Mammary epithelial cell (primary cell): Measurements from ENCODE around the gene SOWAHC.

Source experiments
- EZH2 ChIP-seq: IDR thresholded peaks from 2 replicates; pipeline ENCODE4 v1.6.1; 2012; ENCODE audit warnings: low read length, inconsistent platforms, borderline replicate concordance
- TF ChIP-seq, protein P1 (sequence below), 2 donors: IDR thresholded peaks in 1 of 2; conservative IDR thresholded peaks in 1 of 2; 2 replicates each; pipeline ENCODE4 v1.5.1; 2011 to 2012; ENCODE audit warnings: inconsistent platforms in 2 of 2, low read length in 2 of 2, mild to moderate bottlenecking in 2 of 2, control low read depth in 1 of 2, low read depth in 1 of 2; ENCODE audit not compliant: insufficient read depth in 1 of 2; ENCODE audit errors: extremely low read depth in 1 of 2

DNA sequence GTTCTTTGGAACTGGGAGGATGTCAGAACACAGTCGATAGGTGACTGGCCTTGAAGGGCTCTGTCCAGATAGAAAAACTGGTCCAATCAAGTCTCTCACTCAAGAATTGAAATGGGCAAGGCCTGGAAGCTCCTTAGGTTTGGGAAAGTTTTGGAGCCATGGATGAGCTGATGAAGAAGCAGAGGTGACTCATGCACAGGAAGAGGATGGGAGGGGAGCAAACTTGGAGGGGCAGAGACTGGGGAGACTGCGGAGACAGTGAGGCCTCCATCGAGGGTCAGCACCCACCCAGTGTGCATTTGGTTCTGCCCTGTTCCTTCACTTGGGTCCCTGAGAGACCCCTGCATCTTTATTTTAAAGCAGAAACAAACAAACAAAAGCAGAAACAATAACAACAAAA, 41.1 kb downstream of the SOWAHC start:
- TF ChIP-seq, protein P1, sequence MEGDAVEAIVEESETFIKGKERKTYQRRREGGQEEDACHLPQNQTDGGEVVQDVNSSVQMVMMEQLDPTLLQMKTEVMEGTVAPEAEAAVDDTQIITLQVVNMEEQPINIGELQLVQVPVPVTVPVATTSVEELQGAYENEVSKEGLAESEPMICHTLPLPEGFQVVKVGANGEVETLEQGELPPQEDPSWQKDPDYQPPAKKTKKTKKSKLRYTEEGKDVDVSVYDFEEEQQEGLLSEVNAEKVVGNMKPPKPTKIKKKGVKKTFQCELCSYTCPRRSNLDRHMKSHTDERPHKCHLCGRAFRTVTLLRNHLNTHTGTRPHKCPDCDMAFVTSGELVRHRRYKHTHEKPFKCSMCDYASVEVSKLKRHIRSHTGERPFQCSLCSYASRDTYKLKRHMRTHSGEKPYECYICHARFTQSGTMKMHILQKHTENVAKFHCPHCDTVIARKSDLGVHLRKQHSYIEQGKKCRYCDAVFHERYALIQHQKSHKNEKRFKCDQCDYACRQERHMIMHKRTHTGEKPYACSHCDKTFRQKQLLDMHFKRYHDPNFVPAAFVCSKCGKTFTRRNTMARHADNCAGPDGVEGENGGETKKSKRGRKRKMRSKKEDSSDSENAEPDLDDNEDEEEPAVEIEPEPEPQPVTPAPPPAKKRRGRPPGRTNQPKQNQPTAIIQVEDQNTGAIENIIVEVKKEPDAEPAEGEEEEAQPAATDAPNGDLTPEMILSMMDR (conservative IDR thresholded peaks at IDR 0.05 in 1 of 2, IDR thresholded peaks at IDR 0.05 in 1 of 2; ENCODE audit: extremely low read depth in 1 of 2, insufficient read depth in 1 of 2, low read depth in 1 of 2, low read length in 2 of 2), result no peak
- no peak for TF ChIP-seq EZH2
